Endodermal cell (in vitro differentiated cells): ENCODE results near the gene DDT. TPM values are rescaled to one million over a fixed set of nuclear protein-coding genes. Genes with fewer than 3 reads are reported as not detected.

Experiments
- DNase-seq: peaks from one replicate; pipeline ENCODE4 v3.0.0-alpha.2; 2017
- H3K27ac ChIP-seq: 2 replicates; pipeline ENCODE4 v1.5.1; 2013; ENCODE audit warnings: mild to moderate bottlenecking, low read depth, low read length, moderate library complexity
- H3K27me3 ChIP-seq: 2 replicates; pipeline ENCODE4 v1.6.1; 2013; ENCODE audit warnings: mild to moderate bottlenecking, low read length, moderate library complexity; ENCODE audit not compliant: insufficient read depth, control insufficient read depth, poor library complexity, severe bottlenecking
- H3K36me3 ChIP-seq: 2 replicates; pipeline ENCODE4 v1.7.0; 2013; ENCODE audit warnings: mild to moderate bottlenecking, low read length, moderate library complexity; ENCODE audit not compliant: control insufficient read depth, insufficient read depth
- H3K4me1 ChIP-seq: one replicate; pipeline ENCODE4 v1.7.0; 2013; ENCODE audit warnings: low read length; ENCODE audit not compliant: control insufficient read depth, insufficient read depth
- H3K4me3 ChIP-seq: 2 replicates; pipeline ENCODE4 v1.5.1; 2013; ENCODE audit warnings: mild to moderate bottlenecking, low read length, moderate library complexity
- H3K9ac ChIP-seq: 2 replicates; pipeline ENCODE4 v1.6.1; 2013; ENCODE audit warnings: mild to moderate bottlenecking, low read length, moderate library complexity; ENCODE audit not compliant: poor library complexity, severe bottlenecking; ENCODE audit errors: extremely low read depth
- H3K9me3 ChIP-seq: 2 replicates; pipeline ENCODE4 v1.6.1; 2013; ENCODE audit warnings: mild to moderate bottlenecking, low read length, moderate library complexity; ENCODE audit not compliant: control insufficient read depth
- H3K27ac Mint-ChIP-seq: 2 replicates; pipeline ENCODE4 v1.8.0; 2020; ENCODE audit warnings: mixed read lengths
- H3K27me3 Mint-ChIP-seq: 2 replicates; pipeline ENCODE4 v1.8.0; 2021; ENCODE audit warnings: mild to moderate bottlenecking, mixed read lengths; ENCODE audit not compliant: insufficient read depth
- H3K36me3 Mint-ChIP-seq: 2 replicates; pipeline ENCODE4 v1.8.0; 2020; ENCODE audit warnings: low read depth, mixed read lengths
- H3K4me1 Mint-ChIP-seq: 2 replicates; pipeline ENCODE4 v1.8.0; 2020; ENCODE audit warnings: mixed read lengths
- H3K4me3 Mint-ChIP-seq: 2 replicates; pipeline ENCODE4 v1.8.0; 2020; ENCODE audit warnings: mild to moderate bottlenecking, moderate library complexity, mixed read lengths
- H3K9me3 Mint-ChIP-seq: 2 replicates; pipeline ENCODE4 v1.8.0; 2020; ENCODE audit warnings: mild to moderate bottlenecking, mixed read lengths
- CTCF ChIP-seq: fragments of 200-600 bp; sonication (generic); conservative IDR thresholded peaks from 2 replicates; pipeline ENCODE4 v1.5.0; 2021; ENCODE audit warnings: antibody characterized with exemption, mild to moderate bottlenecking
- WGBS, 2 experiments: methylation state at CpG; one replicate each; pipeline versions ENCODE4 v1.1.5 to v1.1.7; 2013; ENCODE audit warnings: missing lambda C conversion rate in 2 of 2, mixed read lengths in 1 of 2; ENCODE audit not compliant: insufficient coverage in 1 of 2, insufficient read length in 1 of 2; 5-methylcytosine and 5-hydroxymethylcytosine counted together
- total RNA-seq, 2 donors: library from RNA; stranded (reverse); fragmentation: NEBNext Ultra II Directional in 1 of 2; extraction: Animal tissue kit (Norgen Biotek cat#: 25700) in 1 of 2; gene quantifications; 2 replicates in 1 of 2; 3 replicates in 1 of 2; pipeline ENCODE4 v1.2.1, GENCODE V29; 2021

DDT gene
- total RNA-seq, 2 donors from 2014 or later: 117 to 164 TPM

- no peak for DNase-seq
- H3K27ac Mint-ChIP-seq: no peak overlapping the region
- no peak for TF ChIP-seq CTCF
These were observed 33.2 kb upstream of the DDT start for GRCh38 chr22:24007253-24008021.

GRCh38 chr22:24006914-24007214 is 32.6 kb upstream of the DDT start:
- TF ChIP-seq CTCF: no peak
- Histone ChIP-seq H3K27ac (no peak overlapping the region), H3K4me3 (no peak overlapping the region), H3K9ac (no peak overlapping the region), H3K4me1 (no peaks in the 10 kb centered on the region), H3K9me3 (peaks cover 8% of the 10 kb centered on the region), H3K27me3 (no peaks in the 10 kb centered on the region), H3K36me3 (no peaks in the 10 kb centered on the region)
- H3K4me3 Mint-ChIP-seq: no peak overlapping the region
- 86 to 93% methylated on average over 6 of the region's 6 CpGs for WGBS, 2 experiments
- H3K9me3 Mint-ChIP-seq: no peaks in the 10 kb centered on the region
- no peaks in the 10 kb centered on the region for H3K36me3 Mint-ChIP-seq
- peaks cover 6% of the 10 kb centered on the region for H3K4me1 Mint-ChIP-seq
- peaks cover 10% of the 10 kb centered on the region for H3K27me3 Mint-ChIP-seq
- no peak for DNase-seq
- no peak overlapping the region for H3K27ac Mint-ChIP-seq

More at GRCh38 chr22:24007253-24008021, 33.2 kb upstream of the DDT start:
- H3K9me3 Mint-ChIP-seq: no peaks in the 10 kb centered on the region
- H3K4me1 Mint-ChIP-seq: peaks cover 10% of the 10 kb centered on the region
- no peak overlapping the region for H3K4me3 Mint-ChIP-seq
- Histone ChIP-seq H3K9me3 (peaks cover 8% of the 10 kb centered on the region), H3K27ac (no peak overlapping the region), H3K27me3 (no peaks in the 10 kb centered on the region), H3K9ac (no peak overlapping the region), H3K4me3 (no peak overlapping the region), H3K4me1 (peaks cover 2% of the 10 kb centered on the region), H3K36me3 (no peaks in the 10 kb centered on the region)
- no peaks in the 10 kb centered on the region for H3K36me3 Mint-ChIP-seq
- 85 to 86% methylated on average over 6 to 8 of the region's 8 CpGs for WGBS, 2 experiments
- H3K27me3 Mint-ChIP-seq: peaks cover 10% of the 10 kb centered on the region

GRCh38 chr22:24006207-24006913 is 32.1 kb upstream of the DDT start:
- peak; percentile 48 for DNase-seq
- no peak overlapping the region for H3K4me3 Mint-ChIP-seq
- 70 to 78% methylated on average over 10 of the region's 10 CpGs for WGBS, 2 experiments
- H3K27ac Mint-ChIP-seq: no peak overlapping the region
- peaks cover 4% of the 10 kb centered on the region for H3K4me1 Mint-ChIP-seq
- TF ChIP-seq CTCF: no peak
- no peaks in the 10 kb centered on the region for H3K36me3 ChIP-seq
- no peaks in the 10 kb centered on the region for H3K36me3 Mint-ChIP-seq
- H3K27me3 ChIP-seq: no peaks in the 10 kb centered on the region
- peaks cover 8% of the 10 kb centered on the region for H3K9me3 ChIP-seq
- H3K4me1 ChIP-seq: no peaks in the 10 kb centered on the region
- H3K9me3 Mint-ChIP-seq: no peaks in the 10 kb centered on the region
- peaks cover 11% of the 10 kb centered on the region for H3K27me3 Mint-ChIP-seq
- H3K4me3 ChIP-seq: no peak overlapping the region
- H3K9ac ChIP-seq: no peak overlapping the region
- H3K27ac ChIP-seq: no peak overlapping the region
